GM12878 (cell line): ENCODE results near the gene DAZAP1. TPM values are rescaled to one million over a fixed set of nuclear protein-coding genes. Genes with fewer than 3 reads are reported as not detected.

ENCODE experiments used
- ATAC-seq: fragments of 200-7000 bp; cut with Tn5 transposase; 3 replicates; pipeline ENCODE4 v1.9.1; 2020; ENCODE audit warnings: mild to moderate bottlenecking, moderate library complexity
- BruUV-seq: library from RNA; stranded (reverse); fragments of 400-500 nt; replicated peaks from 2 replicates; lab custom pipeline; 2021; lab: Mats Ljungman, UMichigan
- CTCF ChIA-PET: fragments of 300-600 bp; sonication (Branson Sonifier 250); formaldehyde crosslinking; extraction: SDS; loops from one replicate; lab custom pipeline; 2021; ENCODE audit warnings: inconsistent platforms; lab: Yijun Ruan, JAX
- POLR2A ChIA-PET: fragments of 350-600 bp; formaldehyde crosslinking; extraction: SDS; loops from one replicate; lab custom pipeline; 2021; ENCODE audit warnings: inconsistent platforms; lab: Charles Lee
- RAD21 ChIA-PET: fragments of 300-600 bp; sonication (Branson Sonifier 250); formaldehyde crosslinking; loops from one replicate; lab custom pipeline; 2023; ENCODE audit warnings: antibody characterized with exemption; ENCODE audit not compliant: unreplicated experiment; lab: Charles Lee
- SMC1A ChIA-PET: fragments of 300-600 bp; sonication (Branson Sonifier 250); formaldehyde crosslinking; loops from one replicate; lab custom pipeline; 2023; ENCODE audit not compliant: unreplicated experiment, uncharacterized antibody; lab: Charles Lee
- DNase-seq: peaks from one replicate; pipeline ENCODE4 v3.0.0-alpha.2; 2011; ENCODE audit warnings: low read depth, low spot score
- FAIRE-seq: peaks from 3 replicates; lab custom pipeline; 2011; peaks lifted over from hg19 to GRCh38; lab: Jason Lieb, UNC
- H2AFZ ChIP-seq: 2 replicates; pipeline ENCODE4 v1.6.0; 2011; ENCODE audit warnings: low read depth, low read length, control low read depth; ENCODE audit not compliant: control insufficient read depth
- H3K27ac ChIP-seq: 2 replicates; pipeline ENCODE4 v1.5.1; 2011; ENCODE audit warnings: control low read depth; ENCODE audit not compliant: control insufficient read depth, insufficient read depth
- H3K27me3 ChIP-seq, 2 experiments: replicated peaks in 1 of 2; 2 replicates each; pipeline versions ENCODE4 v1.6.0 to v1.6.1; 2011; ENCODE audit warnings: low read length in 1 of 2; ENCODE audit not compliant: control insufficient read depth in 2 of 2, insufficient read depth in 2 of 2
- H3K36me3 ChIP-seq, 2 experiments: 2 replicates each; pipeline ENCODE4 v1.5.1; 2011; ENCODE audit warnings: low read length in 1 of 2; ENCODE audit not compliant: control insufficient read depth in 2 of 2, insufficient read depth in 2 of 2
- H3K4me1 ChIP-seq: 2 replicates; pipeline ENCODE4 v1.6.1; 2011; ENCODE audit warnings: mild to moderate bottlenecking, low read length, moderate library complexity, mixed read lengths; ENCODE audit not compliant: control insufficient read depth, insufficient read depth
- H3K4me2 ChIP-seq: 2 replicates; pipeline ENCODE4 v1.6.0; 2011; ENCODE audit warnings: control low read depth; ENCODE audit not compliant: control insufficient read depth, insufficient read depth
- H3K4me3 ChIP-seq: fragments of 200-600 bp; sonication (generic); 2 replicates; pipeline ENCODE4 v1.5.1; 2016
- H3K79me2 ChIP-seq: 2 replicates; pipeline ENCODE4 v1.6.0; 2011; ENCODE audit warnings: low read length; ENCODE audit not compliant: control insufficient read depth, insufficient read depth
- H3K9ac ChIP-seq: 2 replicates; pipeline ENCODE4 v1.8.0; 2011; ENCODE audit warnings: low read length, control low read depth, mixed read lengths; ENCODE audit not compliant: control insufficient read depth, insufficient read depth
- H3K9me3 ChIP-seq: replicated peaks from 3 replicates; pipeline ENCODE4 v1.5.1; 2011; ENCODE audit warnings: mild to moderate bottlenecking, low read length; ENCODE audit not compliant: control insufficient read depth, insufficient read depth
- H4K20me1 ChIP-seq: 2 replicates; pipeline ENCODE4 v1.6.0; 2011; ENCODE audit not compliant: control insufficient read depth, insufficient read depth
- GATAD2B ChIP-seq: fragments of 450-650 bp; conservative IDR thresholded peaks from 2 replicates; pipeline ENCODE4 v1.6.1; 2017; ENCODE audit warnings: low read depth, mild to moderate bottlenecking, moderate library complexity
- HDGF ChIP-seq: fragments of 450-650 bp; IDR thresholded peaks from 2 replicates; pipeline ENCODE4 v1.6.1; 2016; ENCODE audit warnings: antibody characterized with exemption
- KLF5 ChIP-seq: fragments of 450-650 bp; IDR thresholded peaks from 2 replicates; pipeline ENCODE4 v1.6.1; 2014; ENCODE audit warnings: mild to moderate bottlenecking; ENCODE audit not compliant: partially characterized antibody
- PRDM15 ChIP-seq: fragments of 450-650 bp; formaldehyde crosslinking; IDR thresholded peaks from 2 replicates; pipeline ENCODE4 v1.4.0; 2020; ENCODE audit warnings: mild to moderate bottlenecking, moderate library complexity
- RELA ChIP-seq: fragments of 450-650 bp; IDR thresholded peaks from 2 replicates; pipeline ENCODE4 v1.8.0; 2014; ENCODE audit warnings: borderline replicate concordance; ENCODE audit not compliant: partially characterized antibody
- SREBF2 ChIP-seq: IDR thresholded peaks from 2 replicates; pipeline ENCODE4 v1.6.1; 2012; ENCODE audit warnings: mild to moderate bottlenecking, low read length
- SUPT20H ChIP-seq: IDR thresholded peaks from 2 replicates; pipeline ENCODE4 v1.6.1; 2011; ENCODE audit warnings: low read depth, mild to moderate bottlenecking, low read length, moderate library complexity, borderline replicate concordance; ENCODE audit not compliant: control insufficient read depth
- TAF1 ChIP-seq: IDR thresholded peaks from 2 replicates; pipeline ENCODE4 v1.6.1; 2011; ENCODE audit warnings: mild to moderate bottlenecking, low read depth, low read length, borderline replicate concordance
- WGBS: methylation state at CpG from one replicate; pipeline ENCODE4 v1.1.6; 2016; ENCODE audit warnings: low lambda C conversion rate; ENCODE audit not compliant: insufficient replicate concordance, insufficient coverage; ENCODE audit errors: missing lambda C conversion rate; 5-methylcytosine and 5-hydroxymethylcytosine counted together
- in situ Hi-C: fragments of 300-500 bp; cut with MboI; formaldehyde crosslinking; loops from 9 replicates; pipeline ENCODE4 v1.14.3; 2018; ENCODE audit warnings: mixed read lengths
- intact Hi-C: fragments of 100-400 bp; cut with micrococcal nuclease; formaldehyde crosslinking; loops from one replicate; pipeline ENCODE4 v1.14.2; 2022; ENCODE audit not compliant: unreplicated experiment
- polyA plus RNA-seq, 11 experiments: library from polyadenylated mRNA; depleted of rRNA in 4 of 11; unstranded in 6 of 11; stranded (reverse) in 5 of 11; fragments of >200 nt; fragmentation: Nextera tagmentation in 4 of 11; fragmentation: Illumina TruSeq in 1 of 11; extraction: Ambion mirVana in 4 of 11; extraction: Trizol in 1 of 11; gene quantifications; 1 replicate in 1 of 11; 2 replicates in 10 of 11; pipeline versions ENCODE4 v1.2.1 to v1.2.3, GENCODE V29; 2011 to 2016; ENCODE audit warnings: inconsistent platforms in 2 of 11, missing spikeins in 2 of 11, low read depth in 1 of 11
- total RNA-seq, 4 experiments: library from RNA; depleted of rRNA in 3 of 4; stranded (reverse); fragments of >200 nt in 3 of 4; fragmentation: Illumina TruSeq in 1 of 4; extraction: Trizol in 1 of 4; gene quantifications; 2 replicates each; pipeline versions ENCODE4 v1.2.1 to v1.2.3, GENCODE V29; 2013 to 2021

DAZAP1 gene
- total and polyA plus RNA-seq, 10 of the 15 experiments (the other 5 are each of a cell fraction or from before 2014, with no cell fraction given), result 9.9 to 240 (median 92.3) TPM

DNA sequence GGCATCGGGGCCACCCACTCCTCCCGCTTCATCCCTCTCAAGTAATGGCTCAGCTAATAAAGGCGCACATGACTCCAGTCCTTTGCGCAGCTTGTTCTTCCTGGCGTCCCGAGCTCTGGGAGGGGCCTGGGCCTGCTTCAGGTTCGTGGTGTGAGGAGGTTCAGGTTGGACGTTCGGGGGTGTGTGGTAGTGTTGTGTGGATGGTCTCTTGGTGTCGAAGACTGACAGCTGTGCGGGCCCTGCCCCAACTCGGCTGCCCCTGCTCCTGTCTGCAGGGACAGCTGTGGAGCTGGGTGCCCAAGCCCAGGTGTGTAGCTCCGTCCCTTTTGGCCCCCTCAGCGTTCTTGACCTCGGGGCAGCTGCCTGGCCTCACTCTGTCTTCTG, 33.0 kb downstream of the DAZAP1 start:
- Histone ChIP-seq H2AFZ (no peak overlapping the region), H3K9ac (no peak overlapping the region), H3K27me3 (no peaks in the 10 kb centered on the region; a peak in 1 of 4 replicates), H3K4me3 (peak overlapping the region; percentile 98; the same call in 1 of the 2 replicates), H4K20me1 (no peaks in the 10 kb centered on the region; the same call in 1 of the 2 replicates), H3K79me2 (peaks cover 30% of the 10 kb centered on the region), H3K36me3 (peaks cover 15 to 23% of the 10 kb centered on the region in 2 experiments), H3K4me2 (peak overlapping the region; percentile 59), H3K27ac (no peak overlapping the region), H3K9me3 (no peaks in the 10 kb centered on the region), H3K4me1 (peaks cover 13% of the 10 kb centered on the region)
- in situ Hi-C loops, result no loop called here
- POLR2A ChIA-PET, result no interaction called here
- RAD21 ChIA-PET, result no interaction called here
- FAIRE-seq, result no peak
- CTCF ChIA-PET, result no interaction called here
- BruUV-seq, result no TSS peak
- no peak for DNase-seq
- TF ChIP-seq PRDM15 (CRISPR knock-in tag) (no peak), GATAD2B (no peak), TAF1 (no peak), SUPT20H (no peak), SREBF2 (no peak), KLF5 (no peak), HDGF (no peak), RELA (no peak)
- WGBS, result 90% methylated on average over 15 of the region's 15 CpGs
- SMC1A ChIA-PET, result no interaction called here
- ATAC-seq, result no peak
- intact Hi-C loops, result no loop called here
